Keratinocyte (primary cell): Measurements from ENCODE around the gene CDC42SE2. TPM values are rescaled to one million over a fixed set of nuclear protein-coding genes. Genes with fewer than 3 reads are reported as not detected.

Experiments used
- DNase-seq: peaks from one replicate; pipeline ENCODE4 v3.0.0-alpha.2; 2011; ENCODE audit warnings: low read depth, missing footprints, low spot score
- FAIRE-seq: peaks from 2 replicates; lab custom pipeline; 2011; peaks lifted over from hg19 to GRCh38; lab: Jason Lieb, UNC
- H2AFZ ChIP-seq: 2 replicates; pipeline ENCODE4 v1.6.0; 2012; ENCODE audit warnings: low read length, control low read depth, inconsistent platforms; ENCODE audit not compliant: control insufficient read depth
- H3K27ac ChIP-seq: 2 replicates; pipeline ENCODE4 v1.5.1; 2011; ENCODE audit warnings: low read length; ENCODE audit not compliant: control insufficient read depth, insufficient read depth
- H3K27me3 ChIP-seq: 3 replicates; pipeline ENCODE4 v1.6.0; 2011; ENCODE audit warnings: low read length; ENCODE audit not compliant: control insufficient read depth, insufficient read depth; ENCODE audit errors: extremely low read depth
- H3K36me3 ChIP-seq, 2 experiments: 2 replicates in 1 of 2; 3 replicates in 1 of 2; pipeline ENCODE4 v1.5.1; 2011; ENCODE audit warnings: low read length in 2 of 2, mild to moderate bottlenecking in 1 of 2; ENCODE audit not compliant: control insufficient read depth in 2 of 2, insufficient read depth in 2 of 2; ENCODE audit errors: extremely low read depth in 1 of 2
- H3K4me1 ChIP-seq: 3 replicates; pipeline ENCODE4 v1.5.1; 2011; ENCODE audit warnings: low read length; ENCODE audit not compliant: control insufficient read depth, insufficient read depth; ENCODE audit errors: extremely low read depth
- H3K4me2 ChIP-seq: 3 replicates; pipeline ENCODE4 v1.6.0; 2011; ENCODE audit warnings: low read depth, low read length; ENCODE audit not compliant: control insufficient read depth, insufficient read depth; ENCODE audit errors: extremely low read depth
- H3K4me3 ChIP-seq, 3 experiments: fragments of 200-600 bp in 1 of 3; sonication (generic) in 1 of 3; 2 replicates in 2 of 3; 3 replicates in 1 of 3; pipeline ENCODE4 v1.5.1; 2011 to 2016; ENCODE audit warnings: low read length in 3 of 3, mild to moderate bottlenecking in 3 of 3, control low read depth in 2 of 3, inconsistent platforms in 1 of 3, low read depth in 1 of 3, mixed read lengths in 1 of 3, mixed run types in 1 of 3, moderate library complexity in 1 of 3; ENCODE audit not compliant: control insufficient read depth in 2 of 3, insufficient read depth in 2 of 3; ENCODE audit errors: extremely low read depth in 1 of 3
- H3K79me2 ChIP-seq: 2 replicates; pipeline ENCODE4 v1.6.0; 2012; ENCODE audit warnings: low read length; ENCODE audit not compliant: control insufficient read depth, insufficient read depth
- H3K9ac ChIP-seq: 3 replicates; pipeline ENCODE4 v1.6.0; 2011; ENCODE audit warnings: low read length; ENCODE audit not compliant: control insufficient read depth, insufficient read depth; ENCODE audit errors: extremely low read depth
- H3K9me1 ChIP-seq: 3 replicates; pipeline ENCODE4 v1.6.0; 2011; ENCODE audit warnings: low read length; ENCODE audit not compliant: control insufficient read depth, insufficient read depth; ENCODE audit errors: extremely low read depth
- H3K9me3 ChIP-seq: 2 replicates; pipeline ENCODE4 v1.5.1; 2012; ENCODE audit warnings: low read depth, low read length; ENCODE audit not compliant: control insufficient read depth
- H4K20me1 ChIP-seq: 3 replicates; pipeline ENCODE4 v1.6.0; 2011; ENCODE audit warnings: low read length; ENCODE audit not compliant: control insufficient read depth, insufficient read depth; ENCODE audit errors: extremely low read depth
- EZH2 ChIP-seq: IDR thresholded peaks from one replicate; pipeline ENCODE4 v1.6.1; 2012; ENCODE audit warnings: inconsistent platforms, mild to moderate bottlenecking, low read length, moderate library complexity
- dilution Hi-C: fragments of 300-500 bp; cut with MboI; formaldehyde crosslinking; loops from one replicate; pipeline ENCODE4 v1.7.0; 2020; ENCODE audit warnings: low sequenced_read_pairs; ENCODE audit not compliant: extremely low pct_ligation_motif_present
- polyA plus RNA-seq, 5 experiments: library from polyadenylated mRNA; depleted of rRNA in 3 of 5; stranded (reverse) in 3 of 5; stranded (forward) in 1 of 5; unstranded in 1 of 5; fragments of >200 nt; gene quantifications; 1 replicate in 1 of 5; 2 replicates in 3 of 5; 3 replicates in 1 of 5; pipeline versions ENCODE4 v1.2.1 to v1.2.3, GENCODE V29; 2011 to 2012; ENCODE audit warnings: missing spikeins in 2 of 5, low read depth in 1 of 5, low replicate concordance in 1 of 5
- TF ChIP-seq, protein P1 (sequence below), 3 experiments: IDR thresholded peaks in 1 of 3; conservative IDR thresholded peaks in 1 of 3; optimal IDR thresholded peaks in 1 of 3; 2 replicates in 2 of 3; 3 replicates in 1 of 3; pipeline versions ENCODE3 to v1.5.1; 2011; ENCODE audit warnings: low read length in 3 of 3, mild to moderate bottlenecking in 3 of 3, moderate library complexity in 2 of 3, control low read depth in 1 of 3, inconsistent platforms in 1 of 3; ENCODE audit not compliant: insufficient read depth in 2 of 3; ENCODE audit errors: extremely low read depth in 1 of 3

Gene CDC42SE2
- polyA plus RNA-seq, 1 donor (not counting 4 experiments of a cell fraction or from before 2014, with no cell fraction given), result 32.5 TPM

DNA sequence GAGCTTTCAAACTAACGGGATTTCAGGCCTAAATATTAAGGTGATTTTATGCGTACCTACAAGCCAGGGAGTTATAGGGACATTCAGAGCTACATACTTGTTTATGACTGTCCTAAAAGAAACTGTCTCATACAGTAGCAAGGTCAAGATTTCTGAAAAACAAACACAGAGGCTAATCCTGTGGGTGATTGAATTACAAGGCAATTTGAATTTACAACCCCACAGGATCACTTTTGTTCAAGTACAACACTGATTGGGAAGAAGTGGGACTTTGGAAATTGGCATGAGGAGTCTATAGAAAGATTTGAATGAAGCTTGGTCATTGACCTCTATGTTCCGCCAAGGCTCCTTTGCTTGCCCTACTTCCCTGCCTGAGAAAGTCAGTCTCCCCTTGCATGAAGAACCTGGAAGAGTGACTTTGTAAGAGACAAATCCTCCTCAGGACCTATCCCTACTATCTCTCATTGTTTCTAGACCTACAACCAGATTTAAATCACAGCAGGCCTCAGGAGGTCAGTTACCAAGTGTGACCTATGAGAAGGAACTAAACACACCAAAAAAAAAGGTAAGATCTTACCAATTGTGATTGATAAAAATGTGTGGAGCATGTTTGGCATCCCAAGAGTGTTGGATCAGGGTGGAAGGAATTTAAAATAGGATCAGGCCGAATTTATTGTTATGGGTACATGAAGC, 38.4 kb upstream of the CDC42SE2 start:
- dilution Hi-C loops, result no loop called here
- TF ChIP-seq, protein P1, sequence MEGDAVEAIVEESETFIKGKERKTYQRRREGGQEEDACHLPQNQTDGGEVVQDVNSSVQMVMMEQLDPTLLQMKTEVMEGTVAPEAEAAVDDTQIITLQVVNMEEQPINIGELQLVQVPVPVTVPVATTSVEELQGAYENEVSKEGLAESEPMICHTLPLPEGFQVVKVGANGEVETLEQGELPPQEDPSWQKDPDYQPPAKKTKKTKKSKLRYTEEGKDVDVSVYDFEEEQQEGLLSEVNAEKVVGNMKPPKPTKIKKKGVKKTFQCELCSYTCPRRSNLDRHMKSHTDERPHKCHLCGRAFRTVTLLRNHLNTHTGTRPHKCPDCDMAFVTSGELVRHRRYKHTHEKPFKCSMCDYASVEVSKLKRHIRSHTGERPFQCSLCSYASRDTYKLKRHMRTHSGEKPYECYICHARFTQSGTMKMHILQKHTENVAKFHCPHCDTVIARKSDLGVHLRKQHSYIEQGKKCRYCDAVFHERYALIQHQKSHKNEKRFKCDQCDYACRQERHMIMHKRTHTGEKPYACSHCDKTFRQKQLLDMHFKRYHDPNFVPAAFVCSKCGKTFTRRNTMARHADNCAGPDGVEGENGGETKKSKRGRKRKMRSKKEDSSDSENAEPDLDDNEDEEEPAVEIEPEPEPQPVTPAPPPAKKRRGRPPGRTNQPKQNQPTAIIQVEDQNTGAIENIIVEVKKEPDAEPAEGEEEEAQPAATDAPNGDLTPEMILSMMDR (optimal IDR thresholded peaks at IDR 0.05 in 1 of 3, IDR thresholded peaks at IDR 0.05 in 1 of 3, conservative IDR thresholded peaks at IDR 0.05 in 1 of 3; ENCODE audit: extremely low read depth in 1 of 3, insufficient read depth in 2 of 3, low read length in 3 of 3), result no peak
- no peak for TF ChIP-seq EZH2
- no peak for FAIRE-seq

DNA sequence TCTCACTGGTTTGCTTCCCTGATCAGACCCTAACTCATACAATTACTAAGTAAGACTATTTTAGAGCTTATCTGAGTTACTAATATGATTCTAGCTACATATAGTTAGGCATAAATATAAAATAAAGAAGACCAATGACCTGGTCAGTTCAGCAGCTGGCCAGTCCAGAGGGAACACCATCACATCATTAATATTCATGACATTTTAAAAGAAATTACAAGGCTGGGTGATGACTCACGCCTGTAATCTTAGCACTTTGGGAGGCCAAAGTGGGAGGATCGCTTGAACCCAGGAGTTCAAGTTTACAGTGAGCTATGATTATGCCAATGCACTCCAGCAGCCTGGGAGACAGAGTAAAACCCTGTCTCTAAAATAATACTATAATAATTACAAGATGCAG, 37.0 kb upstream of the CDC42SE2 start:
- dilution Hi-C loops, result no loop called here
- no peak overlapping the region for H3K4me3 ChIP-seq
- no peak overlapping the region for H3K4me2 ChIP-seq
- no peak overlapping the region for H3K27ac ChIP-seq
- peaks cover 7% of the 10 kb centered on the region for H3K4me1 ChIP-seq
- no peak overlapping the region for H3K9ac ChIP-seq
- no peaks in the 10 kb centered on the region for H3K9me1 ChIP-seq
- no peaks in the 10 kb centered on the region for H3K36me3 ChIP-seq
- no peaks in the 10 kb centered on the region for H3K9me3 ChIP-seq
- H2AFZ ChIP-seq, result no peak overlapping the region
- no peak for FAIRE-seq
- TF ChIP-seq, protein P1 (optimal IDR thresholded peaks at IDR 0.05 in 1 of 3, IDR thresholded peaks at IDR 0.05 in 1 of 3, conservative IDR thresholded peaks at IDR 0.05 in 1 of 3; ENCODE audit: extremely low read depth in 1 of 3, insufficient read depth in 2 of 3, low read length in 3 of 3), result no peak
- TF ChIP-seq EZH2, result no peak
- H3K27me3 ChIP-seq, result no peaks in the 10 kb centered on the region
- no peaks in the 10 kb centered on the region for H3K79me2 ChIP-seq
- DNase-seq, result no peak
- no peaks in the 10 kb centered on the region for H4K20me1 ChIP-seq

More for the DNA sequence above, 38.4 kb upstream of the CDC42SE2 start:
- no peaks in the 10 kb centered on the region for H3K27me3 ChIP-seq
- H3K36me3 ChIP-seq, result no peaks in the 10 kb centered on the region
- DNase-seq, result no peak
- H3K9me1 ChIP-seq, result no peaks in the 10 kb centered on the region
- H4K20me1 ChIP-seq, result no peaks in the 10 kb centered on the region
- no peaks in the 10 kb centered on the region for H3K9me3 ChIP-seq
- no peaks in the 10 kb centered on the region for H3K79me2 ChIP-seq
- H3K4me3 ChIP-seq, result no peak overlapping the region
- no peak overlapping the region for H3K9ac ChIP-seq
- H2AFZ ChIP-seq, result no peak overlapping the region
- no peak overlapping the region for H3K4me2 ChIP-seq
- H3K27ac ChIP-seq, result no peak overlapping the region
- peaks cover 7% of the 10 kb centered on the region for H3K4me1 ChIP-seq
